ENCODE measurements around the gene KERA.
"Not testable (repeated sequence)": the region's sequence is repeated elsewhere in the genome, so short reads cannot be mapped to it uniquely, and the experiment has no call there.

KERA gene, protein sequence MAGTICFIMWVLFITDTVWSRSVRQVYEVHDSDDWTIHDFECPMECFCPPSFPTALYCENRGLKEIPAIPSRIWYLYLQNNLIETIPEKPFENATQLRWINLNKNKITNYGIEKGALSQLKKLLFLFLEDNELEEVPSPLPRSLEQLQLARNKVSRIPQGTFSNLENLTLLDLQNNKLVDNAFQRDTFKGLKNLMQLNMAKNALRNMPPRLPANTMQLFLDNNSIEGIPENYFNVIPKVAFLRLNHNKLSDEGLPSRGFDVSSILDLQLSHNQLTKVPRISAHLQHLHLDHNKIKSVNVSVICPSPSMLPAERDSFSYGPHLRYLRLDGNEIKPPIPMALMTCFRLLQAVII

DNA sequence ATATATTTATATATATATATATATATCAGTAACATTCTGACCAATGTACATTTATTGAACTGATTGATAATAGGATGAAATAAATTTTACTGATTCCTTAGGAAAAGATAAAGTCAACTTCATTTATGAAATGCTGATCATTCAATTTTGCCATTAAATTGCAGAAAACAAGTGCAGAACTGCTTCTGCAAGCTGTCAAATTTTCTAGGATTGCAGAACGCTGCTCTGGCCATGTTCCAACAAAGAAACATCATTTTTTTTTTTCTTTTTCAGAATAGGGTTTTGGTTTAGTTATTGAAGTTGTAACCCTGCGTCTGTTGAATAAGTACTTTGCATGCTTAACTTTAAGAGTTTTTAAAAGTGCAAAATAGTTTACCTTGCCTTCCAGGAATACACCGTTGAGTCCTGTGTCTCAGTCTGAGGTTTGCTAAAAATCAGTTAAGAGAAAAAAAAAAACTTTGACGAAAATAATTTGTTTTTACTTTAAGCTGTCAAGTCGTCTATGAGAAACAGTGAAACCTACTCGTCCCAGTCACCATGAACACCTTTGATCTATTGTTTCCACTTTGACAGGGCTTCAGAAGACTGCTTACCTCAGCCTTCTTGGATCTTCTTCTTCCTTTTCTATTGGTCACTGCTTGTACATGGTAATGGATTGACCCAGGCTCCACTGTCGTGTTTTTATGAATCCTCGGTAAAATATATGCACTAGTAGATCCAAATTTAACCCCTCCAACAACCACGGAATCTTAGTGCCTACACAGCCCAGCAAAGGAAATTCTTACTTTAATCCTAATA, at the start of gene KERA:
Gene KERA (minus strand): TSS at position 657 of the 798 bp plus-strand sequence. CDS start 1,743 bp downstream, outside the sequence.
- no peak for DNase-seq

DNA sequence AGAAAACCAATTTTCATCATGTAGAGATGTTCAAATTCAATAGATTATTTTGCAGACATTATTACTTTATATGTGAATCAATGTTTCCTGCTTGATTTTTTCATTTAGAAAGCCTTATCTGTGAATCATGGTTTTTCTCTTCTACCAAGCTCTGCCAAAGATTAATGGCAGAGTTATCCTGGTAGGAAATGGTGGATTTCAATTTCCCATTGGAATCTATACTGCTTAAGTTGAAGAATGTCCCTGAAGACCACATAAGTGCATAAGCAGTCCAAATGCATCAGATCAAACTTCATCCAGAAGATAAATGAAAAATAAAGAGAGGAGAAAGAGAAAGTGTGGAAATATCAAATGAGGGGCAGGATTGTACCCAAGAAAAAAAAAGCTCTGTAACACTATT, 48.5 kb upstream of the KERA start:
- DNase-seq: no peak

DNA sequence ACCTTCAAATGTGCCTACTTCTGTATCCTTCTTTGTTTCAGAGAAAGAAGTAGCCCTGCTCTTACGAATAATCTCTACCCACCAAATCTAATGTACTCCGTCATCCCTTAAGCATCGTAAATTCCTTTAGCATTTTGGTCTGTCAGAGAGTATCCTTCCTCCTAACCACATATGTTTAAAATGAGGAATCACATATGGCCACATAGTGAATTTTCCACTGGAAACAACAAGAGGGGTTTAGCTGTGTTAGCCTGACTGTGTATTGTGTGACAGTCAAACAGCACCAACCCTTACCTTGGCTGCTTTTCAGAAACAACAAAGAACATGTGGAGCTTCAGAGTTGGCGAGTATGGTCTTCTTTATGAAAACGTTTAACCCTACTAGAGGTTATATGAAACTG, 48.0 kb upstream of the KERA start:
- no peak for DNase-seq

DNA sequence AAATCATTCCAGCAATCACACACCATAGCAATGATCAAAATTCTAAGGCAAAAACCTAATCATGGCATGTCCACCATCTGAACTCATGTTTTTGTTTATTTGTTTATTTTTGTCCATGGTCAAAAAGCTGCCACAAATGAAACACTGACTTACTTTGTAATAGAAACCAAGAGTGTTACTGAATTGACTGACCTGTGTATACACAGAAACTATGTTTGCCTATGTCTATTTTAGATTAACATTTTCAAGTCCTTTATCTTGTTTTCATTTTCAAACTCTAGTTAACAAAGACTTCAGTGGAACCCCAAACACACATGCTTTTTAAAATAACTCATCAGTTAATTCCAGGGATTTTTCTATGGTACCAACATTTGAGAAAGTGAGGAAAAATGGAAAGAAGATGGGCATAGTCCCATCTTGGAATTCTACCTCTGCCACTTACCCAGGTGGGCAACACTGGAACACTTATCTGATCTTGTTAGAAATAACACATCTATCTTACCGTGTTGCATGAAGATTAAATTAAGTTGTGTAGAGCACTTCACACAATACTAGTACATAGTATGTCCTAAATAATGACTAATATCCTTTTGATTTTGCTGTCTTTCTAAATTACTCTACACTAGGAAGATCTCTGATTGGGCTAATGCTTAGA, 47.1 kb upstream of the KERA start:
- DNase-seq: no peak

DNA sequence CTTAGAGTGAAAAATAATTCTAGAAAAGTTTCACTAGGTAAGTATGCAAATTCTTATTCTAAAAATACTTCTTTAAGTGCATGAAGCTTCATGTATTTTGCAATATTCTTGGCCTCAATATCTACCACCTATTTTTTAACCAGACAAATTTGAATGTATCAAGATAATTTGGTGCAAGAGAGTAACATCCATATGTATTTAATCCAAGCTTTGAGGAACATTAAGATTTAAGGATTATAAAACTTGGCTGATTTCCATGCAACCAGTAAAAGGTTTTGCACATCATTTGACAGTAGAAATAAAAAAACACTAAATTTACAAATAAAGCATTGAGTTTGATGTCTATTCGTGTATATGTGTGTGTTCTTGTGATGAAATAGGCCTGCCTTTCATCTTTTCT, 45.8 kb upstream of the KERA start:
- DNase-seq: no peak

DNA sequence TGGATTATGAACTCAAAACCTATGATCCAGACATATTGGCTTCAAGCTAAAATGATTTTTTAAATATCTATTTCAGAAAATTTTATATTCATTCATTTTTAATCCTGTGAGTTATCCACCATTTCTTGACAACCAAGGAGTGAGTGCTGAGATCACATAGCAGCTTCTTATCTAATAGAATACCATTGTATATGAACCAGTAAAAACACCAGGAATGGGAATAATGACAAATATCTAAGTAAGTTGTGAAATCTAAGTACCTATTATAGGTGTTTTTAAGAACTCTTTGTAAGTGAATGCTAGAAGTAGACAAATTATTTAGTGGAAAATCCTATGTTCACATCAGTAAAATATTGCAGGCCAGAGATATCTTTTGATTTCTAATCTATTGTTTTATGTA, 45.3 kb upstream of the KERA start:
- DNase-seq: no peak

DNA sequence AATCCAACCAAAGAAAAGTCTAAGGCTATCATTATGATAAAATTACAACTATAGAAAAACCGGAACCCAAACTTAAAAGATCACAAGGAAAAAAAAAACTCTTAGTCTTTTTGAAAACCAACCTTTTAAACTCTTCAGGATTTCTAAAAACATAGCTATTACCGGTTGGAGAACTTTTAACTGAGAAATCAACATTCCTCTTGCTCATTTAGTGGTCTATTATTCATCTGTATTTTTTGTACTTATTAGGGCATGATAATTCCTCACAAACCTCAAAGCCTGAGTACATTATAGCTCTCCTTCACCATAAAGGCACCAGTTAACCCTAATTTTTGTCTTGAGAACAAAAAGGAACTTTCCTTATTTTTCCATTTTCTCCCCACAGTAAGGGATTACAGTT, 43.1 kb upstream of the KERA start:
- DNase-seq: no peak

DNA sequence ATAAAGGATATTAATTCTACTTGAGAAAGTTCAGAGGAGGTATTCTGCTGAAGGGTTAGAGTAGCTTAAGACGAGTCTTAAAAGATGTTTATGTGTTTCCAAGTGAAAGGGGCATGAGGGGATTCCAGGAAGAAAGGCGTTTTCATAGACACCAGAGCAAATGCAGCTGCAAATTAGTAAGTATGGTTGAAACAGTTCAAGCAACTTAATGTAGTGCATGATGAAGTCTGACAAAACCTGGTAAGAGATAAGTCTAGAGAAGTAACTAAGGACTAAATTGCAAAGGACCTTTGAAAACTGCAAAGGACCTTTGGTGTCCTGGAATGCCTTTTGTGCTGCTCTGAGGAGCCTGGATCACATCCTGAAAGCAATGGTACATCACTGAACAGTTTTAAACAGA, 42.0 kb upstream of the KERA start:
- DNase-seq: no peak

DNA sequence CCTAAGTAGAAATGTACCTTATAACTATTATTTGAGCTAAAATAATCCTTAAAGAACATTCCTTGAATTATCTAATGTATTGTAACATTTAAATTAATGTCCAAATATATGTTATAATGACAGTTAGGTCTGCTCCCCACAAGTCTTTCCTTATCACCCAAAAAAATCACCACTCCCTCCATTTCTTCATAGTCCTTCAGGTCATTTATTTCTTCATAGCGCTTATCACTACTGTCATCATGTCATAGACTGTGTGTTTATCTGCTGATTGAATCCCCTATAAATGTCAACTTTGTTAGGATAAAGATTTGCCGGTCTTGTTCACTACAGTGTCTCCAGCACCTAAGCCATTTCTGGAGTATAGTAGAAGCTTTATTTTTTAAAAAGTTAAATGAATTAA, 41.5 kb upstream of the KERA start:
- no peak for DNase-seq

DNA sequence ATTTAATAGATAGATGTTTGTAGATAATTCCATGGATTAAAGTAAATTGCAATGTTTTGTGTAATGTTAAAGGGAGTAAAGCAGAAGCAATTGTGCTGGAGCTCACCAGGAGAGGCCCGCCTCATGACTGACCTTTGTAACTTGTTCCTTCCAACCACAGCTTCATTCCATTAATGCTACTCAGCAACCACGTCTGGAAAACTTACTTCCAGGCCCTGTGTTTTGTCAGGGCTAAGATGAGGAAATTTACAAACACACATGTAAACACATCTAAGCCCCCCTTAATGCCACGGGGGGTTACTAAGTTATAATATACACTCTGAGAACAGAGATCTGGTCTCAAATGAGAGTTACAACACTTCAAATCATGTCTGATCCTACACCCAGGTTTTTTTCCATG, 41.1 kb upstream of the KERA start:
- DNase-seq: no peak

DNA sequence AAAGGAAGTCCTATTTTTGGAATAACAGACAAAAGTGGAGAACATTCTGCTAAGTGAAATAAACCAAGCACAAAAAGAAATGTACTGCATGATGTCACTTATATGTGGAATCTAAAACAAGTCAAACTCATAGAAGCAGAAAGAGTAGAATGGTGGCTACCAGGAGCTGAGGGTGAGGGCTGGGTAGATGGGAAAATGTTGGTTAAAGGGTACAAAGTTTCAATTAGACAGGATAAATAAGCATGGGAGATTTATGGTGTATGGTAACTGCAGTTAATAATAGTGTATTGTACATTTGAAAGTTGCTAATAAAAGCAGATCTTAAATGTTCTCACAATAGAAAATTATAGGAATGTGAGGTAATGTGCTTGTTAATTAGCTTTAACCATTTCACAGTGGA, 40.6 kb upstream of the KERA start:
- no peak for DNase-seq

DNA sequence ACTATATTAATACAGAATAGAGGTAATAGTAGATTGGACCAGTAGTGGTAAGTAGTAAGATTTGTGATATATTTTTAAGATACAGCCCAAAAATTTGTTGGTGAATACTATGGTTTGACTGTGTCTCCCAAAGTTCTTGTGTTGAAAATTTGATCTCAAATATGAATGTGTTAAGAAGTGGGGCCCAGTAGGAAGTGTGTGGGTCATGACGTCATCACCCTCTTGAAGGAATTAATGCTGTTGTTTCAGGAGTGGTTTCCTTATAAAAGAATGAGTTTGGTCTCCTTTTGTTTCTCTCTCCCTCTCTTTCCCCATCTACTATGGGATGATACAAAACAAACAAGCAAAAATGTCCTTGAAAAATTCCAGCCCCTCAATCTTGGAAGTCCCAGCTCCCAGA, 37.1 kb upstream of the KERA start:
- DNase-seq: no peak

DNA sequence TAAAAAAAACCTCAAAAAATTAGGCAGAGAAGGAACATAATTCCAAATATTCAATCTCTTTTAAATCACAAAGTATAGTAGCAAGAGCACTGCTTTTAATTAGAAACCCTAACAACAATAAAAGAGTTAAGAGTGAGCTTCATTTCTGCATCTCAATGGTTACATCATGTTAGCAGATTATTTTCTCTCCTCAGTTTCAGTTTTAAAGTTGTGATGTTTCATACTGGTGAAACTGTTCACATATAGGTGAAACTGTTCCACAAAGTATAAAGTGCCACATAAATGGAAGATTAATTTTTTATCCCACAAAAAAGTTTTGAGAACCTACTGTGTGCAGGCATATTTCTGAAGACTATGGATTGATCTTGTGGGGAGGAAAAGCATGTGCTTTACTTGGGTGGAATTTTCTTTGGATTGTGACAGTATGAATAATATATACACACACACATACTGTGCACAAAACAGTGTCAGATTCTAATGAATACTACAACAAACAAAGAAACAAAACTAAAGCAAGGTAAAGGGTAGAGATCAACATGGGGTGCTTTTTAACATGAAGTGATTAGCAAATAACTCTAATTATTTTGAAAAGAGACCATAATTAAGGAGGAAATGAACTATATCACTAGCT, 36.3 kb upstream of the KERA start:
- no peak for DNase-seq

DNA sequence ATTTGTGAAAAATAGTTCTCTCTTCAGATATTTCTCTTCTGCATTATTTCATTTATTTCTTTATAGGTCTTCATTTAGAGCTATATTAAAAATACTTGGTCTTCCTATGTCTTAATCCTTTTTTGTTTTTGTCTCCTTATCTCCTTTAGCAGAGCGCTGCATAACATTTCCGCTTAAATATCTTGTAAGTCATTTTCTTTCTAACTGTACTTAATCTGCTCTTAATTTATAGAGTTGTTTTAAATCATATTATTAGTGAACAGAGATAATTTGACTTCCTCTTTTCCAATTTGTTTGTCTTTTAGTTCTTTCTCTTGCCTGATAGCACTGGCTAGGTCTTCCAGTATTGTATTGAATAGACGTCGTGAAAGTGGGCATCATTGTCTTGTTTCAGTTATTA, 35.5 kb upstream of the KERA start:
- no peak for DNase-seq

DNA sequence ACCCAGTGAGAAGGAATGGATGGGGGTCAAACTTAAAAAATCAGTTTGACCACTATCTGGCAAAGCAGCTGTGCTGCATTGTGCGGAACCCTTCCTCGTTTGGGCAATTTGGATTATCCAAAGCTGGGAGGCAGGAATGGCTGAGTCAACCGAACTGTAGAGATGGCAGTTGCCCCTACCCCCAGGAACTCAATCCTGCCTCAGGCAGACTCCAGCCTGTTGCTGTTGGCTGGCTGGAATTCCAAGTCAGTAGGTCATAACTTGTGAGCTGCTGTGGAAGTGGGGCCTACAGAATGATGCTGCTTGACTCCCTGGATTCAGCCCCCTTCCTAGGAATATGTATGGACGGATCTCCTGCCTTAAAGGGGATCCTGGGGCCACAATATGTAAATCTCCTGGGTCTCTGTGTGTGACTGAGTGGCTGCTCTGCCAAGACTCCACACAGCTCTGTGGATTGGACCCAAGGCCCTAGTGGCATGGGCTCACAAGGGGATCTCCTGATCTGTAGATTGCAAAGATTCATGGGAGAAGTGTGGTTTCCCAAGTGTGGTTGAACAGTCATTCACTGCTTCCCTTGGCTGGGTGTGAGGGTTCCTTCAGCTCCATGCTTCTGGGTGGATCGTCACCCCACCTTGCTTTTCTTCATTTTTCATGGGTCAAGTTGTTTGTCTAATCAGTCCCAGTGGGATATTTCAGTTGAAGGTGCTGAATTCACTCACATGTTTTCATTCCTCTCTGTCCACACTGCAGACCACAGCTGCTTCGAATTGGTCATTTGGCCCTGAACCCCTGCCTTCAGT, 34.3 kb upstream of the KERA start:
- no peak for DNase-seq

DNA sequence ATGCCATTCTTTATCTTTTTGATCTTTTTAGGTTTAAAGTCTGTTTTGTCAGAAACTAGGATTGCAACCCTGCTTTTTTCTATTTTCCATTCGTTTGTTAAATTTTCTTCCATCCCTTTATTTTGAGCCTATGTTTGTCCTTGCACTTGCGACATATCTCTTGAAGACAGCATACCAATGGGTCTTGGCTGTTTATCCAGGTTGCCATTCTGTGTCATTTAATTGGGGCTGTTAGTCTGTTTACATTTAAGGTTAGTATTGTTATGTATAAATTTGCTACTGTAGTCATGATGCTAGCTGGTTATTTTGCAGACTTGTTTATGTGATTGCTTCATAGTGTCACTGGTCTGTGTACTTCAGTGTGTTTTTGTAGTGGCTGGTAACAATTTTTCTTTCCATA, 32.1 kb upstream of the KERA start:
- not testable (repeated sequence) for DNase-seq

DNA sequence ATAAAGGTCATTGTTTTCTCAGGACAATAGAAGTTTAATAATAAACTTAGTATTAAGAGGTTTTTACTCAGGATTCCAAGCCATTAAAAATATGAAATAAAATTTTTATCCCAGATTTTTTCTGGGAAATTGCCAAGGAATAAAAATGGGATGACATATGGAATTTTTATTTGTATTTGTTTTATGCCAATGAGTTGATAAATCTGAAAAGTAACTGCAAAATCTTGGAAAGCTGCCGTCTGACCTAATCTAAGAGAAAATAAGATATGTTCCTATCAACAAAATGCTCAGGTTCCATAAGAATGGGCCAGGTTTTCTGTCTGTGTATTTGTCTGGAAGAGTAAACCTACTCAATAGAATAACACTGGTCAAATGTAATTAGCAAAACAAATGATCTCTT, 22.2 kb upstream of the KERA start:
- DNase-seq: no peak

DNA sequence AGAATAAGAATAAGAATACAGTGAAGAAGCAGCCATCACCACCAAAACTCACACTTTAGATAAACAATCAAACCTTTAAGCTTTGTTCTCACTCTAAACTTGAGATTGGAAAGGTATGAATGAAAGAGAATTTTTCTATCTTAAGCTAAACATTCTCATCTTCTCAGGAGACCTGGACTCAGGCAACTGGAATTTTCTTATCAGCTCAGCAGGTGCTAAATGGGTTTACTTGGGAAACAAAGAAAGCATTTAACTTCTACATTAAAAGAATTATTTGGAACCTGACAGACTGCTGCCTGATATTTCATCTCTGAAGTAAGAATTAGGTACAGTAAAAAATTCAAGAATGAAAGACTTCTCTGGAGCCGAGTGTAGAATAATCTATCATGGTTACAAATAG, 20.7 kb upstream of the KERA start:
- DNase-seq: no peak

DNA sequence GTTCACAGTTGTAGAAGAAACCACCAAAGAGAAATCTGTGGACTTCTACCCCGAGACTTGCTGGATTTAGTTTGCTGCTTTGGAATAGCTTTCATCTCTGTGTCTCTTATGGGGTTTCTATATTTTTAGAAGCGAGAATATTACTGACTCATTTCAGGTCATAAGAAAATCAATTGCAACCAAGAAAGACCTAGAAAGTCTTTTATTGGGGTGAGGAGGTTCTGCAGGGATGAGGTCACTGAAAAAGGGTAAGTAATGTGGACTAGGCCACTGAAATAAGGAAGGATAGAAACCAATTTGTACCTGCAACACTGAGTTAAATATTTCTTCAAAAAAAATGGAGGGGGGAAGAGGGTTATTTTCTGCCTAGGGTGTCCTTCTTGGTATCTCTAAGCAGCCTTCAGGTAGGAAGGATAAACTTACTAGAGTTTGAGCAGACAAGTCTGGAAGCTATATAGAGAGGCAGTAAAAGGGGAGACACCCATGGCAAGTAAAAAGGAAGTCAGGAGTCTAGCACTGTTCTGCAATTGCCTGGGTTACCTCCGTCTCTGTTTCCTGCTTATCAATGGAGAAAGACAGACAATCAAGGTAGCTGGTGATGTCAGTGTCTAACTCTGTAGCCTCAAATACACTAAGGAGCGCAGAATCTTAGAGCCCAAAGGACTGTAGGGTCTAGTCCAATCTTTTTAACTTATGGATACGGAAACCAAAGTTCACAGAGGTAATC, 19.6 kb upstream of the KERA start:
- no peak for DNase-seq

DNA sequence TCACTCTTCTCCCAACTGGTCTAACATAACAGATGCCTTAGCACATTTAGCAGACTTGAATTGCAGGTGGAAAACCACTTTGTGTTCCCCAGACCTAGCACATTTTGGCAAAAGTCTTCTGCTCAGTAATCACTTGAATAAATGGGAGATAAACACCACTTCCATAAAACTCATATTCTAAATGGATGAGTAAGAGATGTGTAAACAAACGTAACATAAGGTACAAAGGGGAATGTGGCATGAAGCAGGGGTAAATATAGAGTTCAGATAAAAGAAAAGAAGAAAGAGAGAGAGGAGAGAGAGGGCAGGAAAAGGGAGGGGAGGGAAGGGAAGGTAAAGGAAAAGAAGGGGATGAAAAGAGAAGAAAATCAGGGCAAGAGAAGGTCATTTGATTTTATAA, 17.0 kb upstream of the KERA start:
- no peak for DNase-seq

DNA sequence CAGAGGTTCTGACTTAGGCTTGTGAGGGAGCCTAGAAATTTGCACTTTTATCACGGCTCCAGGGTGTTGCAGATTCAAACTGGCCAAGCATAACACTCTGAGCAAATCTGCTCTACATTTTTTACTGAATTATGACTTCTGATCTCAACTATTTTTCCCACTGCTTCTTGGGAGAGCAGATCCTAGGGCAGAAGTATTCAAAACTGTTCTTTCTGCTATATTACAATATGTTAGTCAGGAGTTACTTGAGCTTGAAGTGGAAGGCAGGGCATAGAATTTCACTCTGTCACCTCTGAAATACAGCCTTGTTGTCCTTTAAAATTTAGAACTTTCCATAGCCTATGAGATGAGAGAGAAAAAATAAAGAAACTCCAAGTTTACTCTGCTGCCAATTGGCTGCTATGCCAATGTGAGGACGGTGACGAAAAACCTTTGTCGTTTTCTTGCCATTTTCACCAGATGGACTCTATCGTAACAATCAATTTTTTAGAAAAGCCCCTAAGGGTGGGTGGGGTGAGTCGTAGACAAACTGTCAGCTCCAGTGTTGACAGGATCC, 16.4 kb upstream of the KERA start:
- no peak for DNase-seq

DNA sequence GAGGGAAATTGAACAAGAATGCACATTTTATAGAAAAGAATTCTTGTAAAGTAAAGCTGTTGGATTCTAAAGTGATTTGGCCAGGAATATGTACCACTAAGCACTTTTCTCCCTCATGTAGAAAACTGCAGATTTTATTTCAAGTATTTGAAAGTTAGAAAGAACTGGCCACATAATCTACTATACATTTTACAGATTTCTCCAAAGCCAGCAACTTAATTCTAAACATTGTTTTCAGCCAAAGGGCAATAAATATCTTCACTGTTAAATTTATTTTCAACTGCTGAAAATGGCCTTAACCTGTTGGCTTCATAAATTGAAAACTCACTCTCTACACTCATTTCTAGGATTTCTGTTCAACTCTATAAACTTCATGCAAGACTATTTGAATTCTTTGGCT, 15.6 kb upstream of the KERA start:
- DNase-seq: no peak
